ENCODE data around the gene TMEM63A.

DNA sequence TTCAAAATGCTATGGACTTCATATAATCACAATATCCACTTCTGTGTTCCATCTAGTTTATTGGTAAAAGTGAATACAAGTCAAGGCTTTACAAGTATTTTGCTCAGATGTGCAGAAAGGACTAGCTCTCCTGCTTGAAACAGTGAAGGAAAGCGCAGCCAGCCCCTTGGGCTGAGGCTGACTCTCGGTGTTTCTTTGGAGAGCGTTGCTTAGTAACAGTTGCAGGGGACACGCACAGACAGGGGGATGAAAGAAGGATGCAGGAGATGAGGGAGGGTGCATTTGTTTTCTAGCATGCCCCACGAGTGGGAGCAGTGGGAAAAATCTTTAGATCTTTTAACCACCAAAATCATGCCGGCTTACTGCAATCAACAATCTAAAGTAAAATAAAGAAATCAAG is 32.8 kb upstream of the TMEM63A start:
- TF ChIP-seq, protein P1, sequence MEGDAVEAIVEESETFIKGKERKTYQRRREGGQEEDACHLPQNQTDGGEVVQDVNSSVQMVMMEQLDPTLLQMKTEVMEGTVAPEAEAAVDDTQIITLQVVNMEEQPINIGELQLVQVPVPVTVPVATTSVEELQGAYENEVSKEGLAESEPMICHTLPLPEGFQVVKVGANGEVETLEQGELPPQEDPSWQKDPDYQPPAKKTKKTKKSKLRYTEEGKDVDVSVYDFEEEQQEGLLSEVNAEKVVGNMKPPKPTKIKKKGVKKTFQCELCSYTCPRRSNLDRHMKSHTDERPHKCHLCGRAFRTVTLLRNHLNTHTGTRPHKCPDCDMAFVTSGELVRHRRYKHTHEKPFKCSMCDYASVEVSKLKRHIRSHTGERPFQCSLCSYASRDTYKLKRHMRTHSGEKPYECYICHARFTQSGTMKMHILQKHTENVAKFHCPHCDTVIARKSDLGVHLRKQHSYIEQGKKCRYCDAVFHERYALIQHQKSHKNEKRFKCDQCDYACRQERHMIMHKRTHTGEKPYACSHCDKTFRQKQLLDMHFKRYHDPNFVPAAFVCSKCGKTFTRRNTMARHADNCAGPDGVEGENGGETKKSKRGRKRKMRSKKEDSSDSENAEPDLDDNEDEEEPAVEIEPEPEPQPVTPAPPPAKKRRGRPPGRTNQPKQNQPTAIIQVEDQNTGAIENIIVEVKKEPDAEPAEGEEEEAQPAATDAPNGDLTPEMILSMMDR (IDR thresholded peaks at IDR 0.05): no peak
- TF ChIP-seq TCF7L2 (IDR thresholded peaks at IDR 0.05; ENCODE audit: low read depth, low read length) (no peak), POLR2AphosphoS5 (IDR thresholded peaks at IDR 0.05; ENCODE audit: low read depth, low read length) (no peak), SIN3A (IDR thresholded peaks at IDR 0.05; ENCODE audit: borderline replicate concordance, insufficient read depth, low read depth, low read length) (no peak)
- TF ChIP-seq, protein P2, sequence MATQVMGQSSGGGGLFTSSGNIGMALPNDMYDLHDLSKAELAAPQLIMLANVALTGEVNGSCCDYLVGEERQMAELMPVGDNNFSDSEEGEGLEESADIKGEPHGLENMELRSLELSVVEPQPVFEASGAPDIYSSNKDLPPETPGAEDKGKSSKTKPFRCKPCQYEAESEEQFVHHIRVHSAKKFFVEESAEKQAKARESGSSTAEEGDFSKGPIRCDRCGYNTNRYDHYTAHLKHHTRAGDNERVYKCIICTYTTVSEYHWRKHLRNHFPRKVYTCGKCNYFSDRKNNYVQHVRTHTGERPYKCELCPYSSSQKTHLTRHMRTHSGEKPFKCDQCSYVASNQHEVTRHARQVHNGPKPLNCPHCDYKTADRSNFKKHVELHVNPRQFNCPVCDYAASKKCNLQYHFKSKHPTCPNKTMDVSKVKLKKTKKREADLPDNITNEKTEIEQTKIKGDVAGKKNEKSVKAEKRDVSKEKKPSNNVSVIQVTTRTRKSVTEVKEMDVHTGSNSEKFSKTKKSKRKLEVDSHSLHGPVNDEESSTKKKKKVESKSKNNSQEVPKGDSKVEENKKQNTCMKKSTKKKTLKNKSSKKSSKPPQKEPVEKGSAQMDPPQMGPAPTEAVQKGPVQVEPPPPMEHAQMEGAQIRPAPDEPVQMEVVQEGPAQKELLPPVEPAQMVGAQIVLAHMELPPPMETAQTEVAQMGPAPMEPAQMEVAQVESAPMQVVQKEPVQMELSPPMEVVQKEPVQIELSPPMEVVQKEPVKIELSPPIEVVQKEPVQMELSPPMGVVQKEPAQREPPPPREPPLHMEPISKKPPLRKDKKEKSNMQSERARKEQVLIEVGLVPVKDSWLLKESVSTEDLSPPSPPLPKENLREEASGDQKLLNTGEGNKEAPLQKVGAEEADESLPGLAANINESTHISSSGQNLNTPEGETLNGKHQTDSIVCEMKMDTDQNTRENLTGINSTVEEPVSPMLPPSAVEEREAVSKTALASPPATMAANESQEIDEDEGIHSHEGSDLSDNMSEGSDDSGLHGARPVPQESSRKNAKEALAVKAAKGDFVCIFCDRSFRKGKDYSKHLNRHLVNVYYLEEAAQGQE (IDR thresholded peaks at IDR 0.05; ENCODE audit: insufficient read depth in 1 of 2, low read depth in 2 of 2, low read length in 1 of 2): no peak

Measured in Panc1 (cell line).